GM12878 (cell line): ENCODE data around the gene NPAS2.

Experiments used
- ASH2L ChIP-seq: fragments of 300-600, 200-600 bp; sonication (generic); IDR thresholded peaks from 2 replicates; pipeline ENCODE4 v1.6.1; 2017; ENCODE audit warnings: low read depth, mild to moderate bottlenecking, borderline replicate concordance
- BMI1 ChIP-seq: fragments of 450-650 bp; IDR thresholded peaks from 2 replicates; pipeline ENCODE4 v1.6.1; 2016; ENCODE audit warnings: mild to moderate bottlenecking, moderate library complexity, borderline replicate concordance
- CREM ChIP-seq: IDR thresholded peaks from 2 replicates; pipeline ENCODE4 v1.6.1; 2014; ENCODE audit warnings: antibody characterized with exemption, low read depth
- TCF7 ChIP-seq: IDR thresholded peaks from 2 replicates; pipeline ENCODE4 v1.6.1; 2014; ENCODE audit warnings: antibody characterized with exemption, borderline replicate concordance
- TF ChIP-seq, protein P1 (sequence below): IDR thresholded peaks from 2 replicates; pipeline ENCODE4 v1.6.1; 2011; ENCODE audit warnings: low read depth, mild to moderate bottlenecking, low read length, moderate library complexity, borderline replicate concordance; ENCODE audit errors: extremely low read depth
- TF ChIP-seq, protein P2 (sequence below), 3 experiments: IDR thresholded peaks in 2 of 3; conservative IDR thresholded peaks in 1 of 3; 2 replicates each; pipeline ENCODE4 v1.5.1; 2011; ENCODE audit warnings: low read depth in 3 of 3, low read length in 3 of 3, mild to moderate bottlenecking in 3 of 3, control low read depth in 2 of 3, moderate library complexity in 2 of 3, inconsistent platforms in 1 of 3, mixed read lengths in 1 of 3; ENCODE audit not compliant: control insufficient read depth in 2 of 3, insufficient read depth in 1 of 3; ENCODE audit errors: extremely low read depth in 1 of 3
- TF ChIP-seq, protein P3 (sequence below): IDR thresholded peaks from 2 replicates; pipeline ENCODE4 v1.6.1; 2012; ENCODE audit warnings: low read depth, low read length, improper control_type of control experiment
- TF ChIP-seq, protein P4 (sequence below): IDR thresholded peaks from 2 replicates; pipeline ENCODE4 v1.6.1; 2012; ENCODE audit warnings: low read depth, low read length, improper control_type of control experiment
- TF ChIP-seq, protein P5 (sequence below): IDR thresholded peaks from 2 replicates; pipeline ENCODE4 v1.6.1; 2011; ENCODE audit warnings: low read depth, low read length, improper control_type of control experiment, borderline replicate concordance

DNA sequence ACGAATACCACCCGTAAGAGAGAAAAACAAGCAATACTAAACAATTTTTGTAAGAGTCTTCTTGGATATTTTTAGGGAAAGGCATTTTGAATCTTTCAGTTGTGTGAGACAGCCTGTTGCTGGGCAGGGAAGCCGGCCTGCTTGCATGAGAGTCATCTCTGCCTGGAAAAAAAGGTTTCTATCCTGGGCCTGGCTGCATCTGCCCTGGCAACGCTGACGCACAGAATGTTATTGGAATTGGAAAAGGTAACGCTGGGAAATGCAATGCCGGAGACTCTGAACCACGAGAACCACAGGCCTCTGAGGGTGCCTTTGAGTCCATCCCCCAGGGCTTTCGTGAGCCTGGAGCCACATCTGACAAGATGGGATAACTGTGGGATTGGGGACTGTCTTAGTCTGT lies 17.9 kb upstream of the NPAS2 start:
- TF ChIP-seq ASH2L (no peak), TCF7 (no peak), CREM (no peak), BMI1 (no peak)
- TF ChIP-seq, protein P1, sequence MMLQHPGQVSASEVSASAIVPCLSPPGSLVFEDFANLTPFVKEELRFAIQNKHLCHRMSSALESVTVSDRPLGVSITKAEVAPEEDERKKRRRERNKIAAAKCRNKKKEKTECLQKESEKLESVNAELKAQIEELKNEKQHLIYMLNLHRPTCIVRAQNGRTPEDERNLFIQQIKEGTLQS, result no peak
- TF ChIP-seq, protein P2, sequence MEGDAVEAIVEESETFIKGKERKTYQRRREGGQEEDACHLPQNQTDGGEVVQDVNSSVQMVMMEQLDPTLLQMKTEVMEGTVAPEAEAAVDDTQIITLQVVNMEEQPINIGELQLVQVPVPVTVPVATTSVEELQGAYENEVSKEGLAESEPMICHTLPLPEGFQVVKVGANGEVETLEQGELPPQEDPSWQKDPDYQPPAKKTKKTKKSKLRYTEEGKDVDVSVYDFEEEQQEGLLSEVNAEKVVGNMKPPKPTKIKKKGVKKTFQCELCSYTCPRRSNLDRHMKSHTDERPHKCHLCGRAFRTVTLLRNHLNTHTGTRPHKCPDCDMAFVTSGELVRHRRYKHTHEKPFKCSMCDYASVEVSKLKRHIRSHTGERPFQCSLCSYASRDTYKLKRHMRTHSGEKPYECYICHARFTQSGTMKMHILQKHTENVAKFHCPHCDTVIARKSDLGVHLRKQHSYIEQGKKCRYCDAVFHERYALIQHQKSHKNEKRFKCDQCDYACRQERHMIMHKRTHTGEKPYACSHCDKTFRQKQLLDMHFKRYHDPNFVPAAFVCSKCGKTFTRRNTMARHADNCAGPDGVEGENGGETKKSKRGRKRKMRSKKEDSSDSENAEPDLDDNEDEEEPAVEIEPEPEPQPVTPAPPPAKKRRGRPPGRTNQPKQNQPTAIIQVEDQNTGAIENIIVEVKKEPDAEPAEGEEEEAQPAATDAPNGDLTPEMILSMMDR (IDR thresholded peaks at IDR 0.05 in 2 of 3, conservative IDR thresholded peaks at IDR 0.05 in 1 of 3; ENCODE audit: control insufficient read depth in 2 of 3, extremely low read depth in 1 of 3, insufficient read depth in 1 of 3, low read depth in 3 of 3, low read length in 3 of 3), result no peak
- TF ChIP-seq, protein P3, sequence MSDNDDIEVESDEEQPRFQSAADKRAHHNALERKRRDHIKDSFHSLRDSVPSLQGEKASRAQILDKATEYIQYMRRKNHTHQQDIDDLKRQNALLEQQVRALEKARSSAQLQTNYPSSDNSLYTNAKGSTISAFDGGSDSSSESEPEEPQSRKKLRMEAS, result no peak
- TF ChIP-seq, protein P4, sequence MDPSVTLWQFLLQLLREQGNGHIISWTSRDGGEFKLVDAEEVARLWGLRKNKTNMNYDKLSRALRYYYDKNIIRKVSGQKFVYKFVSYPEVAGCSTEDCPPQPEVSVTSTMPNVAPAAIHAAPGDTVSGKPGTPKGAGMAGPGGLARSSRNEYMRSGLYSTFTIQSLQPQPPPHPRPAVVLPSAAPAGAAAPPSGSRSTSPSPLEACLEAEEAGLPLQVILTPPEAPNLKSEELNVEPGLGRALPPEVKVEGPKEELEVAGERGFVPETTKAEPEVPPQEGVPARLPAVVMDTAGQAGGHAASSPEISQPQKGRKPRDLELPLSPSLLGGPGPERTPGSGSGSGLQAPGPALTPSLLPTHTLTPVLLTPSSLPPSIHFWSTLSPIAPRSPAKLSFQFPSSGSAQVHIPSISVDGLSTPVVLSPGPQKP, result no peak
- TF ChIP-seq, protein P5, sequence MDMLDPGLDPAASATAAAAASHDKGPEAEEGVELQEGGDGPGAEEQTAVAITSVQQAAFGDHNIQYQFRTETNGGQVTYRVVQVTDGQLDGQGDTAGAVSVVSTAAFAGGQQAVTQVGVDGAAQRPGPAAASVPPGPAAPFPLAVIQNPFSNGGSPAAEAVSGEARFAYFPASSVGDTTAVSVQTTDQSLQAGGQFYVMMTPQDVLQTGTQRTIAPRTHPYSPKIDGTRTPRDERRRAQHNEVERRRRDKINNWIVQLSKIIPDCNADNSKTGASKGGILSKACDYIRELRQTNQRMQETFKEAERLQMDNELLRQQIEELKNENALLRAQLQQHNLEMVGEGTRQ, result no peak
